Measurements from ENCODE around the gene TAF11L12.
"Not testable (repeated sequence)": the region's sequence is repeated elsewhere in the genome, so short reads cannot be mapped to it uniquely, and the experiment has no call there.

Gene TAF11L12

DNA sequence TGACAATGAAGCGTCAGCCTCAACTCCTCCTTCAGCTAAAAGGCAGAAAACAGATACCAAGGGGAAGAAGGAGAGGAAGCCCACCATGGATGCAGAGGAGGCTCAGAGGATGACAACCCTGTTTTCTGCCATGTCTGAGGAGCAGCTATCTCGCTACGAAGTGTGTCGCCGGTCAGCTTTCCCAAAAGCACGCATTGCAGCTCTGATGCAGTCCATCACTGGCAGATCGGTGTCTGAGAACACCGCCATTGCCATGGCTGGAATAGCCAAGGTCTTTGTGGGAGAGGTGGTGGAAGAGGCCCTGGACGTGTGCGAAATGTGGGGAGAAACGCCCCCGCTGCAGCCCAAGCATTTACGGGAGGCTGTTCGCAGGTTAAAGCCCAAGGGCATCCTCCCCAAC is 5.2 kb upstream of the TAF11L12 start:
- no peak for ATAC-seq (ENCODE audit: insufficient read depth, low read depth)
- TF ChIP-seq, protein P1, sequence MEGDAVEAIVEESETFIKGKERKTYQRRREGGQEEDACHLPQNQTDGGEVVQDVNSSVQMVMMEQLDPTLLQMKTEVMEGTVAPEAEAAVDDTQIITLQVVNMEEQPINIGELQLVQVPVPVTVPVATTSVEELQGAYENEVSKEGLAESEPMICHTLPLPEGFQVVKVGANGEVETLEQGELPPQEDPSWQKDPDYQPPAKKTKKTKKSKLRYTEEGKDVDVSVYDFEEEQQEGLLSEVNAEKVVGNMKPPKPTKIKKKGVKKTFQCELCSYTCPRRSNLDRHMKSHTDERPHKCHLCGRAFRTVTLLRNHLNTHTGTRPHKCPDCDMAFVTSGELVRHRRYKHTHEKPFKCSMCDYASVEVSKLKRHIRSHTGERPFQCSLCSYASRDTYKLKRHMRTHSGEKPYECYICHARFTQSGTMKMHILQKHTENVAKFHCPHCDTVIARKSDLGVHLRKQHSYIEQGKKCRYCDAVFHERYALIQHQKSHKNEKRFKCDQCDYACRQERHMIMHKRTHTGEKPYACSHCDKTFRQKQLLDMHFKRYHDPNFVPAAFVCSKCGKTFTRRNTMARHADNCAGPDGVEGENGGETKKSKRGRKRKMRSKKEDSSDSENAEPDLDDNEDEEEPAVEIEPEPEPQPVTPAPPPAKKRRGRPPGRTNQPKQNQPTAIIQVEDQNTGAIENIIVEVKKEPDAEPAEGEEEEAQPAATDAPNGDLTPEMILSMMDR (IDR thresholded peaks at IDR 0.05; ENCODE audit: borderline replicate concordance, extremely low read depth, low read length, poor library complexity, severe bottlenecking): no peak
- no peak for TF ChIP-seq EZH2 (IDR thresholded peaks at IDR 0.05; ENCODE audit: borderline replicate concordance, low read depth, low read length, severe bottlenecking)

DNA sequence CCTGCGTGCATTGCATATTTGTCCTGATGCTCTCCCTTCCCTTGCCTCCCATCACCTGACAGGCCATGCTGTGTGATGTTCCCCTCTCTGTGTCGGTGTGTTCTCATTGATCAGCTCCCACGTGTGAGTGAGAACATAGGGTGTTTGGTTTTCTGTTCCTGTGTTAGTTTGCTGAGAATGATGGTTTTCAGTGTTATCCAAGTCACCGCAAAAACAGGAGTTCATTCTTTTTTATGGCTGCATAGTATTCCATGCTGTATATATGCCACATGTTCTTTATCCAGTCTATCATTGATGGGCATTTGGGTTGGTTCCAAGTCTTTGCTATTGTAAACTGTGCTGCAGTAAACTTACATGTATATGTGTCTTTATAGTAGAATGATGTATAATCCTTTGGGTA is 2.7 kb upstream of the TAF11L12 start:
- not testable (repeated sequence) for H2AFZ ChIP-seq (ENCODE audit: low read depth, low read length)

More for the DNA sequence above, 5.2 kb upstream of the TAF11L12 start:
- Histone ChIP-seq H3K9ac (ENCODE audit: low read depth, low read length) (no peak overlapping the region), H3K4me2 (ENCODE audit: insufficient read depth, low read length) (no peak overlapping the region), H3K36me3 (ENCODE audit: insufficient read depth, low read length) (no peaks in the 10 kb centered on the region), H3K27ac (ENCODE audit: low read length) (no peak overlapping the region), H3K4me3 (ENCODE audit: low read depth in 1 of 2, low read length in 2 of 2) (no peak overlapping the region), H3K4me1 (ENCODE audit: insufficient read depth, low read length) (no peaks in the 10 kb centered on the region), H3K79me2 (ENCODE audit: insufficient read depth, low read length) (no peaks in the 10 kb centered on the region), H3K9me3 (ENCODE audit: insufficient read depth, low read length, severe bottlenecking) (no peaks in the 10 kb centered on the region), H2AFZ (ENCODE audit: low read depth, low read length) (no peak overlapping the region), H4K20me1 (ENCODE audit: insufficient read depth, low read length) (no peaks in the 10 kb centered on the region), H3K27me3 (ENCODE audit: insufficient read depth, low read length, poor library complexity) (no peaks in the 10 kb centered on the region)
- DNase-seq: no peak

GRCh38 chr5:17614872-17615605 is 4.8 kb downstream of the TAF11L12 start:
- H3K36me3 ChIP-seq (ENCODE audit: insufficient read depth, low read length): no peaks in the 10 kb centered on the region
- H3K9me3 ChIP-seq (ENCODE audit: insufficient read depth, low read length, severe bottlenecking): no peaks in the 10 kb centered on the region
- H3K4me3 ChIP-seq (ENCODE audit: low read depth in 1 of 2, low read length in 2 of 2): no peak overlapping the region
- ATAC-seq (ENCODE audit: insufficient read depth, low read depth): no peak
- H3K4me1 ChIP-seq (ENCODE audit: insufficient read depth, low read length): no peaks in the 10 kb centered on the region
- H3K79me2 ChIP-seq (ENCODE audit: insufficient read depth, low read length): no peaks in the 10 kb centered on the region
- no peaks in the 10 kb centered on the region for H3K27me3 ChIP-seq (ENCODE audit: insufficient read depth, low read length, poor library complexity)
- no peak overlapping the region for H3K9ac ChIP-seq (ENCODE audit: low read depth, low read length)
- no peaks in the 10 kb centered on the region for H4K20me1 ChIP-seq (ENCODE audit: insufficient read depth, low read length)
- no peak for DNase-seq
- TF ChIP-seq, protein P1 (IDR thresholded peaks at IDR 0.05; ENCODE audit: borderline replicate concordance, extremely low read depth, low read length, poor library complexity, severe bottlenecking): no peak
- TF ChIP-seq EZH2 (IDR thresholded peaks at IDR 0.05; ENCODE audit: borderline replicate concordance, low read depth, low read length, severe bottlenecking): no peak
- no peak overlapping the region for H2AFZ ChIP-seq (ENCODE audit: low read depth, low read length)
- no peak overlapping the region for H3K27ac ChIP-seq (ENCODE audit: low read length)
- no peak overlapping the region for H3K4me2 ChIP-seq (ENCODE audit: insufficient read depth, low read length)

More for the DNA sequence above, 2.7 kb upstream of the TAF11L12 start:
- not testable (repeated sequence) for H3K4me1 ChIP-seq (ENCODE audit: insufficient read depth, low read length); ATAC-seq (ENCODE audit: insufficient read depth, low read depth); H3K27ac ChIP-seq (ENCODE audit: low read length); H3K9ac ChIP-seq (ENCODE audit: low read depth, low read length); H3K4me3 ChIP-seq (ENCODE audit: low read depth in 1 of 2, low read length in 2 of 2); DNase-seq; H3K9me3 ChIP-seq (ENCODE audit: insufficient read depth, low read length, severe bottlenecking); H3K79me2 ChIP-seq (ENCODE audit: insufficient read depth, low read length); H4K20me1 ChIP-seq (ENCODE audit: insufficient read depth, low read length); H3K36me3 ChIP-seq (ENCODE audit: insufficient read depth, low read length); H3K4me2 ChIP-seq (ENCODE audit: insufficient read depth, low read length); H3K27me3 ChIP-seq (ENCODE audit: insufficient read depth, low read length, poor library complexity)

DNA sequence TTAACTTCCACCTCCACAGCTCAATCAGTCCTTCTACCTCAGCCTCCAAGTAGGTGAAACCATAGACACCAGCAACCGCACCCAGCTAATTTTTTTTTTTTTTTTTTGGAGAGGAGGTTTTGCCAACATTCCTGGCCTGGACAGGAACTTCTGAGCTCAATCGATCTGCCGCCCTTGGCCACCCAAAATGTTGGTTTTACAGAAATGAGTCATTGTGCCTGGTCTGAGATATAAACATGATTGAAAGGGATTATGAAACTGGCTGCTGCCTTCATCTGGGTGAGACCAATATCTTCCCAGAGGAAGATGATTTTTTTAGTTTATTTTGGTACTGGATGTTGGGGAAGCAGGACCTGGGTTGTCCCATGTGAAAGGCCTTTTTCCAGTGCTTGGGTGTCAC is 9.2 kb downstream of the TAF11L12 start:
- ATAC-seq (ENCODE audit: insufficient read depth, low read depth) (no peak), DNase-seq (no peak)
- Histone ChIP-seq H3K27me3 (ENCODE audit: insufficient read depth, low read length, poor library complexity) (no peaks in the 10 kb centered on the region), H3K4me1 (ENCODE audit: insufficient read depth, low read length) (no peaks in the 10 kb centered on the region), H3K9me3 (ENCODE audit: insufficient read depth, low read length, severe bottlenecking) (no peaks in the 10 kb centered on the region), H3K4me3 (ENCODE audit: low read depth in 1 of 2, low read length in 2 of 2) (no peak overlapping the region), H3K36me3 (ENCODE audit: insufficient read depth, low read length) (no peaks in the 10 kb centered on the region), H3K9ac (ENCODE audit: low read depth, low read length) (no peak overlapping the region), H3K4me2 (ENCODE audit: insufficient read depth, low read length) (no peak overlapping the region), H4K20me1 (ENCODE audit: insufficient read depth, low read length) (no peaks in the 10 kb centered on the region), H3K79me2 (ENCODE audit: insufficient read depth, low read length) (no peaks in the 10 kb centered on the region), H2AFZ (ENCODE audit: low read depth, low read length) (no peak overlapping the region), H3K27ac (ENCODE audit: low read length) (no peak overlapping the region)
- TF ChIP-seq, protein P1 (IDR thresholded peaks at IDR 0.05; ENCODE audit: borderline replicate concordance, extremely low read depth, low read length, poor library complexity, severe bottlenecking): no peak
- TF ChIP-seq EZH2 (IDR thresholded peaks at IDR 0.05; ENCODE audit: borderline replicate concordance, low read depth, low read length, severe bottlenecking): no peak

Measured in DND-41 (cell line).